Spleen (tissue), 7 donors: ENCODE measurements around the gene PRR20E.
"Not testable (repeated sequence)": the region's sequence is repeated elsewhere in the genome, so short reads cannot be mapped to it uniquely, and the experiment has no call there.

Experiments
- CTCF ChIP-seq, 11 experiments: fragments of 200-600 bp in 7 of 11; fragments of 450-650 bp in 4 of 11; sonication (generic) in 4 of 11; IDR thresholded peaks in 8 of 11; conservative IDR thresholded peaks in 3 of 11; 1 replicate in 7 of 11; 2 replicates in 4 of 11; pipeline versions ENCODE4 v1.4.0 to v1.8.0; 2016 to 2021; ENCODE audit warnings: antibody characterized with exemption in 11 of 11, inconsistent platforms in 4 of 11, mild to moderate bottlenecking in 1 of 11
- POLR2A ChIP-seq, 3 donors: fragments of 450-650 bp; IDR thresholded peaks; one replicate each; pipeline ENCODE4 v1.5.1; 2017; ENCODE audit warnings: antibody characterized with exemption in 3 of 3, mild to moderate bottlenecking in 1 of 3
- POLR2AphosphoS5 ChIP-seq, 3 donors: sonication (generic); formaldehyde crosslinking; IDR thresholded peaks; one replicate each; pipeline ENCODE4 v1.5.1; 2017; ENCODE audit warnings: antibody characterized with exemption in 3 of 3
- donor health status: DM: no; HTN: no; CAD: no; lungs with moderate emphysema.
- donor health status: DM: no; HTN: no; CAD: no.
- donor health status: DM: no; HTN: no; CAD: no.

- TF ChIP-seq CTCF (IDR thresholded peaks at IDR 0.05 in 8 of 11, conservative IDR thresholded peaks at IDR 0.05 in 3 of 11); POLR2A (IDR thresholded peaks at IDR 0.05); POLR2AphosphoS5 (IDR thresholded peaks at IDR 0.05): not testable (repeated sequence)
Observed at GRCh38 chr13:57148106-57148505, 18.9 kb upstream of the PRR20E start.
